WERI-Rb-1 (cell line): ENCODE data around the gene ANXA9.

Experiments
- DNase-seq: peaks from one replicate; pipeline ENCODE4 v3.0.0-alpha.2; 2020
- H3K27ac ChIP-seq: fragments of 250-450 bp; sonication (Bioruptor Pico); 2 replicates; pipeline ENCODE4 v1.5.1; 2020; ENCODE audit warnings: mild to moderate bottlenecking, moderate library complexity
- H3K27me3 ChIP-seq: fragments of 250-450 bp; sonication (Bioruptor Pico); 2 replicates; pipeline ENCODE4 v1.5.1; 2021; ENCODE audit warnings: mild to moderate bottlenecking, low read depth, moderate library complexity; ENCODE audit not compliant: insufficient read depth, severe bottlenecking
- H3K36me3 ChIP-seq: fragments of 250-450 bp; sonication (Bioruptor Pico); 2 replicates; pipeline ENCODE4 v1.5.1; 2020; ENCODE audit warnings: mild to moderate bottlenecking, moderate library complexity
- H3K4me3 ChIP-seq: 2 replicates; pipeline ENCODE4 v1.5.1; 2011; ENCODE audit warnings: low read depth, mild to moderate bottlenecking, control low read depth, low read length
- H3K9me3 ChIP-seq: fragments of 250-450 bp; sonication (Bioruptor Pico); 2 replicates; pipeline ENCODE4 v1.5.1; 2021; ENCODE audit warnings: mild to moderate bottlenecking, moderate library complexity; ENCODE audit not compliant: severe bottlenecking
- CTCF ChIP-seq: IDR thresholded peaks from 2 replicates; pipeline ENCODE4 v1.5.1; 2011; ENCODE audit warnings: low read depth, mild to moderate bottlenecking, control low read depth, inconsistent platforms, low read length

The ANXA9 gene

GRCh38 chr1:151035167-151035566 lies 53.1 kb downstream of the ANXA9 start:
- no peak overlapping the region for H3K4me3 ChIP-seq
- peaks cover 53% of the 10 kb centered on the region for H3K36me3 ChIP-seq
- H3K27me3 ChIP-seq, result no peaks in the 10 kb centered on the region
- H3K27ac ChIP-seq, result no peak overlapping the region
- H3K9me3 ChIP-seq, result no peaks in the 10 kb centered on the region
- DNase-seq, result no peak
- TF ChIP-seq CTCF, result no peak

- H3K27me3 ChIP-seq, result no peaks in the 10 kb centered on the region
- H3K4me3 ChIP-seq, result no peak within 1 kb of the TSS
- no peak within 1 kb of the TSS for H3K27ac ChIP-seq
- no peak for TF ChIP-seq CTCF
- DNase-seq, result no peak
- peaks cover 42% of the 10 kb centered on the region for H3K36me3 ChIP-seq
- no peaks in the 10 kb centered on the region for H3K9me3 ChIP-seq
These were observed 54.3 kb downstream of the ANXA9 start, which contains the start of gene BNIPL for GRCh38 chr1:151036356-151036755. Gene BNIPL (plus strand): TSS chr1:151036586. CDS start chr1:151036726, 140 bp downstream.

GRCh38 chr1:151037032-151037431 lies 54.9 kb downstream of the ANXA9 start:
- Histone ChIP-seq H3K27me3 (no peaks in the 10 kb centered on the region), H3K9me3 (no peaks in the 10 kb centered on the region), H3K27ac (no peak overlapping the region), H3K36me3 (peaks cover 35% of the 10 kb centered on the region), H3K4me3 (no peak overlapping the region)
- TF ChIP-seq CTCF, result no peak
- DNase-seq, result no peak

GRCh38 chr1:151039521-151039920 lies 57.4 kb downstream of the ANXA9 start:
- DNase-seq, result no peak

GRCh38 chr1:151043163-151043562 lies 61.1 kb downstream of the ANXA9 start:
- no peak overlapping the region for H3K27ac ChIP-seq
- no peak for TF ChIP-seq CTCF
- H3K36me3 ChIP-seq, result no peaks in the 10 kb centered on the region; the same call in 1 of the 2 replicates

More at GRCh38 chr1:151039521-151039920, 57.4 kb downstream of the ANXA9 start:
- H3K9me3 ChIP-seq, result no peaks in the 10 kb centered on the region
- no peak overlapping the region for H3K27ac ChIP-seq
- no peaks in the 10 kb centered on the region for H3K27me3 ChIP-seq
- no peak overlapping the region for H3K4me3 ChIP-seq
- peaks cover 12% of the 10 kb centered on the region for H3K36me3 ChIP-seq
- TF ChIP-seq CTCF, result no peak

More at GRCh38 chr1:151043163-151043562, 61.1 kb downstream of the ANXA9 start:
- Histone ChIP-seq H3K27me3 (no peaks in the 10 kb centered on the region), H3K4me3 (no peak overlapping the region), H3K9me3 (no peaks in the 10 kb centered on the region)
- no peak for DNase-seq
